ENCODE results near the gene INPP4B.
"Not testable (repeated sequence)": the region's sequence is repeated elsewhere in the genome, so short reads cannot be mapped to it uniquely, and the experiment has no call there.

INPP4B gene

DNA sequence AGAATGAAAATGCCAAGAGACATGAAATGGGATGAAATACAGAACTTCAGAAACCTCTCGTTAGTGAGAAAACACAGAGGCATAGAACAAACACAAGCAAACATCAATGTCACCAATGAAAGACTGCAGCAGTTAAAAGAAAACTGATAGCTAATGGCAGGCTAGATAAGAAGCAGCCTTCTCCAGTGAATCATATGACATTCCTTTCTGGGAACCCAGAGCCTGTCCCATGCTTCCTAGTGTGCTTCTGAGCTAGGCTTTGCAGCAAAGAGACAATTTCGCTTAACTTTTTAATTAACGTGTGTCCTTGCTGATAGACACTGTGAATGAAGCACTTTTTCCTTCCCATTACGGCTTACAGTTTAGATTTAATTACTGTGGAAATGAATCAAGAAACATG, 765.1 kb downstream of the INPP4B start:
- DNase-seq (ENCODE audit: low spot score) = no peak

DNA sequence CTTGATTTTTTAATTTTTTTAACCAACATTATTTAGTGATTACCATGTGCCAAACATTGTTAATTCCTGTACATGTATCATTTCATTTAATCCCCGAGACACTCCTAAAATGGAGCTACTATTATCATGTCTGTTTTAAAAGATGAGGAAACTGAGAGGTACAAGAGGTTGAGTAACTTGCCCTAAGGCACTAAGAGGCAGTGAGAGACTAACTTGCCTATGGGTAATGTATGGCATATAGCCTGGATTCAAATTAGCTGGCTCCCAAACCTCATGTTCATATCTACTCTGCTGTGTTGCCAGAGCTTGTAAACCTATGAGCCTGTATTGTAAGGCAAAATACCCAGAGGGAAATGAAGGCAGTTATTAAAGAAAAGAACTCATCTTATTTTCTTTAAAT, 766.1 kb downstream of the INPP4B start:
- no peak for DNase-seq (ENCODE audit: low spot score)

DNA sequence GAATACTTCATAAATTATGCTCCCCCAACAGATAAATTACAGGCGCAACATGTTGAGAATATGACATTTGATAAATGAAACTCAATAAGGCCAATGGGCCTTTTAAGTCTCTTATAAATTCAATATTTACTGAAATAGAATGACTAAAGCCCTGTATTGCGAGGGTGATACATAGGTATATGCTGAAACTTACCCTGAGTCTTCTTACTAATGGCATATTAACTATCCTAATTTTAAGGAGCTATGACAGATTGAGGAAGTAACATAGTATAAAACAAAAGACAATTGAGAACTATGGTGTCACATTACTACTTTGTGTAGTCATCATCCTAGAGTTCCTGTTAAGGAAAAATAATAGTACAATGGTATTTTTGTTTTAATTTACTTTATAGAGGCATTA, 769.1 kb downstream of the INPP4B start:
- no peak for DNase-seq (ENCODE audit: low spot score)

DNA sequence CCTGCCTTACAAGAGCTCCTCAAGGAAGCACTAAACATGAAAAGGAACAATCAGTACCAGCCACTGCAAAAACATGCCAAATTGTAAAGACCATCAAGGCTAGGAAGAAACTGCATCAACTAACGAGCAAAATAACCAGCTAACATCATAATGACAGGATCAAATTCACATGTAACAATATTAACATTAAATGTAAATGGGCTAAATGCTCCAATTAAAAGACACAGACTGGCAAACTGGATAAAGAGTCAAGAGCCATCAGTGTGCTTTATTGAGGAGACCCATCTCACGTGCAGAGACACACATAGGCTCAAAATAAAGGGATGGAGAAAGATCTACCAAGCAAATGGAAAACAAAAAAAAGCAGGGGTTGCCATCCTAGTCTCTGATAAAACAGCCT, 777.8 kb downstream of the INPP4B start:
- DNase-seq (ENCODE audit: low spot score) = not testable (repeated sequence)

DNA sequence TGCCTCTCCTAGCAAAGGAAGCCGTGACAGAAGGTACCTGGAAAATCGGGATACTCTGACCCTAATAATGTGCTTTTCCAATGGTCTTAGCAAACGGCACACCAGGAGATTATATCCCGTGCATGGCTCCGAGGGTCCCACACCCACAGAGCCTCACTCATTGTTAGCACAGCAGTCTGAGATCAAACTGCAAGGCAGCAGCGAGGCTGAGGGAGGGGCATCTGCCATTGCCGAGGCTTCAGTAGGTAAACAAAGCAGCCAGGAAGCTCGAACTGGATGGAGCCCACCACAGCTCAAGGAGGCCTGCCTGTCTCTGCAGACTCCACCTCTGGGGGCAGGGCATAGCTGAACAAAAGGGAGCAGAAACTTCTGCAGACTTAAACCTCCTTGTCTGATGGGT, 779.5 kb downstream of the INPP4B start:
- not testable (repeated sequence) for DNase-seq (ENCODE audit: low spot score)

DNA sequence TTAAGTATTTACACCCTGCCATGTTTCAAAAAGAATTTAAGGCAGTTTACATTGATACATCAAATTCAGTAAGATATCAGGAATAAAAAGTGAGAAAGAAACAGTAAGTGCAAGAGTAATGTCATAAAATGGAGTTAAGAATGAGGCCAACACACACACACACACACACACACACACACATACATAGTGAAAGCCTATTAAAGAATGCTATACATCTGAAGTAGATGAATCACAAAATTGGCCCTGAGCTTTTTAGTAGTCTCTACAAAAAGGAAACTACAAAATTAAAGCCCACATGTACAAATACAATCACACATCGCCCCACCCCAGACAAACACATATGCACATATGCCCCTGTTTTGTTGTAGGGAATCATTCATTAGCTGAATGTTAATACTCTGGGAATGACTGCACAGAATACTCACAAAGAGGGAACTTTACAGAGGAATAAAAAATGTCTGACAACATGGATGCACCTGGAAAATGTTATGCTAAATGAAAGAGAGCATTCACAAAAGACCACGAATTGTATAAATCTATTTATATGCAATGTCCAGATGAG, 780.9 kb downstream of the INPP4B start:
- no peak for DNase-seq (ENCODE audit: low spot score)

DNA sequence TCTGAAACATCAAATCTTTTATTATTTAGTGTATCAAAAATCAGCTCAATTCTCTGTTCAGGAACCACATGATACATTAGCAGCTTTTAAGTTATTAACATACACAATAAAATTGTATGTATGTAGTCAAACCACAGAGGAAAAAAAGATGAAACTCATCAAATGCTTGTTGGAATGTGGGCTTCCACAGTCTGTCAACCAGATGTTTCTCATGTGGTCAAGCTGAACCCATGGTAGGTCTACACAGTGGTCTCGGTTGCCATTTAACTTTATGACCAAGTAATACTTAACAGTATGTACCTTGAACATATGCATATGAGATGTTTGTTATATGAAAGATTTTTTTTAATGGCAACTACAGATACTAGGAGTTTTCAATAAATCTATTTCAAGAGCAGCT, 781.9 kb downstream of the INPP4B start:
- no peak for DNase-seq (ENCODE audit: low spot score)

DNA sequence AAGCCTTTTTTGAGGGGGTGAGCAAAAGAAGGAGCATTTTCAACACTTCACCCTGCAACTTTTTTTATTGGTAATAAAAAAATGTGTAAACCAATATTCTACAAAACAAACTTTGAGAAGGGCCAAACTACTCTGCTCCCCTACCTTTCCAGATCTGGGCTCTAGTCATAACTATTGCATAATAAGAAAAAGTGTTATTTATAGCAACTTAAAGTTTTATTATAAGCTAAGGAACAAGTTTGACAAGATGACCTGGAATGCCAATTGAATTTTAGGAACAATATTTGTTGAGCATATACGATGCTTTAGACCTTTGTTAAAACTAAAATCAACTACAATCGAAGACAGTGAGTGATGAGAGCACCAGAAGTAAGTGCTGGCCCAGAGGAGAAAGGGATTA, 800.1 kb downstream of the INPP4B start:
- no peak for DNase-seq (ENCODE audit: low spot score)

DNA sequence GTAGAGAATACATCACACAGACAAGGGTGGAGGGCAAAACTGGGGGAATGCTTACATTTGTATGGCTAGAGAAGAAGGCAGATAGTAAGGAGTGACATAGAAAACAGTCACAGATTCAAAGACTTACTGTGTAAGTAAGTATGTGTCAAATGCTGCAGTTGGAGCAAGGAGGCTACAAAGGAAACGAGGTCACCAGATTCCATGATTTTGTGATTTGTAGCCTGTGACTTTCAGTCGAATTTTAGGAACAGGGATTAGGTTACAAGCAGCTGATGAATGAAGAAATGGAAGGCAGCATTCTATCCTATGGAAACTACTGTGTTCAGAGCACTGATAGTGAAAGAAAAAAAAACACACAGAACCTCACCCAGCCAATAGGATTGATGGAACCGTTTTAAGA, 801.8 kb downstream of the INPP4B start:
- DNase-seq (ENCODE audit: low spot score) = no peak

DNA sequence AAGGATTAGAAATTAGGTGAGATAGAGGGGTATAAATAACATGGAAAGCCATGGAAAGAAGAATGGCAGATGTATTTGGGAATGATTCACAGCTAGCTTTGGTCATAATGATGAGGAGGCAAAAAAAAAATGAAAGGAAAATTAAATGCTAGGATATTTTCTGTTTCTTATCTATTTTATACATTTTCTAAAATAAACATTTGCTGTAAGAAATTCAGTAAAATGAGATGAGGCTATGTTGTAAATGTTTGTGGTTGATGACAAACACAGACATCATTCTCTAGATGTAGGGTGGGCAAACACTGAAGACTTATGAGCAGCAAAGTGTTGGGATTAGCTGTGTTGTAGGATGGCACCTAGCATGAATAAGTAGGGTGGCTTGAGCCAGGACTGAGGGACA, 802.6 kb downstream of the INPP4B start:
- no peak for DNase-seq (ENCODE audit: low spot score)

DNA sequence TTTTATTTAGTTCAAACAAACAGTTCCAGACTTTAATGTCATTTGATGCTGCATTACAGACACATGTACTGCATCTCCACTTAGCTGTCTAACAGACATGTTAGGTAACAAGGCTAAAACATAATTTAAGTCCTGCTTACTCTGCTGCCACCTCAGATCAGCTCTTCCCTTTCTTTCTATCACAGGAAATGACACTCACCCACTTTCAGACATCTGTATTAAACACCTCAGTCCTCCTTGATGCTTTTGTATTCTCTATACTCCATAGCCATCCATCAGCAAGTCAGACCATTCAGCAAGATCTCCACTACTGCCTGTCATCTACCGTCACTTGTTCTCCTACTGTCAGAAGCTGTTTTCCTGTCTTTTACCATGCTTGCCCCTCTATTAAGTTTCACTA, 804.3 kb downstream of the INPP4B start:
- no peak for DNase-seq (ENCODE audit: low spot score)

DNA sequence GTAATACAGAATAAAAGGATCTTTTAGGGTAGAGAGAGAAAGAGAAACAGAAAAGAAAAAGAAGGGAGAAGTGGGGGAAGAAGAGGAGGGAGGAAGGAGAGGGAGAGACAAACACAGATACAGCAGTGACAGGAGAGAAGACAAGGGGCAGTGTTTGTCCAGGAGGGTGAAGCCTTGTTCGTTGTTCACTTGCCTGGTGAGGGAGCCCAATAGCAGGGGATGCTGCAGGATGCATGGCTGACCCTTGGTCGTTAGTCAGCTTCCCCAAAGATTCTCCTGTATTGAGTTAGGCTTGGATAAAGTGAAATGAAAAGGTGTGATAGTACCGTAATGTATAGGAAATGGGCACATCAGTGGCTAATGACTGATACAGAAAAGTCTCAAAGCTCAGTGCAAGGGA, 806.1 kb downstream of the INPP4B start:
- DNase-seq (ENCODE audit: low spot score) = no peak

DNA sequence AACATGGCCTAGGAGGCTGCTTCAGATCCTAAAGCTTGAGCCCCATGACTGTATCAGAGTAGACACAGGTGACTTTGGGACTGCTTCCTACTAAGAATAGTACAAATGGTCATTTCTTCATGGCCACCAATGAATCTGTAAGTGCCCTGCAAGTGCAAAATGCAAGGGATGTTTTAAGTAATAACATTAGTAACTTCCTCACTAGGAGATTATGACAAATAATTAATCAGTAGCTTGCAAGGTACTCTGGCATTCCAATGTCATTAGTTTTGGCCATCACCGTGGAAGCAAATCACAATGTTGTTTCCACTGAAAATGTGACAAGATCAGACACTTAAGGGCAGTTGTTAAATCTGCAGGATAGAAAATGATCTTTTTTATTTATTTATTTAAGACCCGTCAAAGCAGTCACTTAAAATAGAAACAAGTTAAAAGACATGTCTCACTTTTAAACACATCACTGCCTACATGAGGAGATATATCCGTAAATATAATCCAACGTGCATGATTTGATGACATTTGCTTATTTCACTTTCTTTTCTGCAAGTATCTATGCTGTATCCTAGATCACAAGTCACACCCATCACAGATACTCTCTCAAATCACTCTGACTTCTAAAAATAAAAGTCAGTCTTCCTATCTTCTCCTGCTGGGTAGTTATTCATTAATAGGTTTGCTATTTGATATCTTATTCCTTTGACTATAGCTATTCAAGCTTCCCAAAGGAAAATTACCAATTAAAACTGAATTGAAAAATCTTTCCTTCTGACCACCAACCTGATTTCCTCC, 809.1 kb downstream of the INPP4B start:
- no peak for DNase-seq (ENCODE audit: low spot score)

DNA sequence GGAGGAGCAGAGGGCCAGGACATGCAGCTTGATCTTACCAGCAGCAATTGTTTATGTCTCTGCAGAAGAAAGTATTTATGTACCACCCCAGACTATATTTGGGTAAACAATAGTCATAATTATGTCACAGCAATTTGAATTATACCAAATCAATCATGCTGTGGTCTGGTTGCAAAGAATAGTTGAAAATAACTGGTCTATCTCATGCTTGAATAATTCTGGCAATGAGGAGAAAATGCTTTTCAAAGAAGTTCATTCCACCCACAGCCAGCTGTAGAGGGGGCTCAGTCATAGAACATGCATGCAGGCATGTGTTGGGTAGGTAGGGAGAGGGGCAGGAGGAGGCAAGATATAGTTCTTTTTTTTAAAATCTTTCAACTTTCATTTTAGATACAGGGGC, 810.5 kb downstream of the INPP4B start:
- DNase-seq (ENCODE audit: low spot score) = no peak

DNA sequence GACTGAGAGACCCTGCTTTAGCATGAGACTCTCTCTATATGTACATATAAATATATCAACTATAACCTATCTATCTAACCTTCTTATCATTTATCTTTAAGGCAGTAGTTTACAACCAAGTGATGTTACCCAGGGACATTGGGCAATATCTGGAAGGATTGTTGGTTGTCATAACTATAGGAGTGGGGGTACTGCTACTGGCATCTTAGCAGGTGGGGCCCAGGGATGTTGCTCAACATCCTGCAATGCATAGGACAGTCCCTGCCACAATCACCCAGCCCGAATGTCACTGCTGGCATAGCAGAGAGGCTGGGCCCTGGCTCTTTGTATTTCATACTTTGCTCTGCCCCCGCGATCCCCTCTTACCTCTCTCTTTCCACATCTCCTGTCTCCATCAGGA, 812.0 kb downstream of the INPP4B start:
- DNase-seq (ENCODE audit: low spot score) = no peak

DNA sequence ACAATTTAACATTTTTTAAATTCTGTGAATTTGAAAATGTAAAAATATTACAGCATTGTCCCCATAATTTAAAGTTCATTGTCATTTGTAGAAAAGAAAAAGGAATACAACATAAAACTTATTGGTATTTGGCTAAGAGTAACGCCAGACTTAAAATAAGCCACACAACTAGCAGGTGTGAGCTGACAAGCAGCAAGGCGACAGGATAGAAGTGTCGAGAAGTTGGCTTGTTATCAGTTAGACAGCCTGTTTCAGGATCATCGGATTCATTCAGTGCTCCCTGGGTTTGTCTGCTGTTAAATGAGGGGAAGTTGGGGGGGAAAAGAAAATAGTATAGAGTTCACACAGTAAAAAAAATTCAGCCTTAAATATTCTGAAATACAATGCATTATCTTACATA, 816.1 kb downstream of the INPP4B start:
- DNase-seq (ENCODE audit: low spot score) = no peak

DNA sequence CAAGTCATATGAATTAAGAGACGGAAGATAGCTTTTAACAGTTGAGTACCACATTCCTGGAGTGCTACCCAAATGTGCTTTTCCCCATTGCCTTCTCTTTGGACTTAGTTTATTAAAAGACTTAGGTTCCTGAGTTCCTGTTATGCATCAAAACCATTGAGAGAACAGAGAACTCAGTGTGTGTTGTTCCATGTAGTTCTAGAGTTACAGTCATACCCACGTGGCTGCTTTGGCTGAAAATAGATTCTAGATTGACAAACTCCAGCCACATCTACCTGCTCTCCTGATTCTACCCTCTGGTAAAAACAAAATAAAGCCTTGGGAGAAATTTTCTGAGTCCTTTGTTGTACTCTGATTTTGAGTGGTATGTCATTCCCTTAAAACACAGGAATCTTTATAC, 824.3 kb downstream of the INPP4B start:
- DNase-seq (ENCODE audit: low spot score) = no peak

DNA sequence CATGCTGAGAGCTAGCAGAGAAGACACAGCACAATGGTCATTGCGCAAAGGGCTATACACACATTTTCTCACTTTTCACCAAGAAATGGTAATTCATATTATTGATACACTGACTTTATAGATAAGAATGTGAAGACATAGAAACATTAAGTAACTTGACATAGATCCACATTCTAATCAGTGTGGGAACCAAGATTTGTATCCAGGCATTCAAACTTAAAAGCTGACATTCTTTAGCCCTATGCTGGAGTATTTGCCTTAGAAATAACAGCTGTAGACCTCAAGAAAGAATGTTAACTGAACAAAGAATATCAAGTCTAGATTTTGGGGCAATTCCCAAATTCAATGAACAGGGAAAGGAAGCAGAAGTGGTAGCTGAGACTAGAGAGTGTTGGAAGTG, 824.9 kb downstream of the INPP4B start:
- DNase-seq (ENCODE audit: low spot score) = no peak

DNA sequence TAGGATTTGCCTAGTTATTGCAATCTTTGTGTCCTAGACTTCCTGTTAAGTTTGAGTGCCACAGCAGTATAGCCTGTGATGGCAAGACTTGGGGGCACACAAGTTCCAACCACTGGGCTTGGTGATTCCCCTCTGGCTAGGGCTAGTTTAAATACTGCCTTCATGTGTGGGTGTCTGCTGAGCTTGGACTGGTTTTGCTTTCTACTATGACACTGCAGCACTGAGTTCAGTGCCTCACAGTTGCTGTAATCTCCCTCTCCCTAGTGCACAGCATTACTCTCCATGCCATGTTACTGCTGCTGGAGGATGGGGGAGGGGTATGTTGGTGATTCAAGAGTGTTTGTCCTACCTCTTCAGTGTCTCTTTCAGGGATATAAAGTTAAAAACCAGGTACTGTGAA, 830.1 kb downstream of the INPP4B start:
- DNase-seq (ENCODE audit: low spot score) = no peak

DNA sequence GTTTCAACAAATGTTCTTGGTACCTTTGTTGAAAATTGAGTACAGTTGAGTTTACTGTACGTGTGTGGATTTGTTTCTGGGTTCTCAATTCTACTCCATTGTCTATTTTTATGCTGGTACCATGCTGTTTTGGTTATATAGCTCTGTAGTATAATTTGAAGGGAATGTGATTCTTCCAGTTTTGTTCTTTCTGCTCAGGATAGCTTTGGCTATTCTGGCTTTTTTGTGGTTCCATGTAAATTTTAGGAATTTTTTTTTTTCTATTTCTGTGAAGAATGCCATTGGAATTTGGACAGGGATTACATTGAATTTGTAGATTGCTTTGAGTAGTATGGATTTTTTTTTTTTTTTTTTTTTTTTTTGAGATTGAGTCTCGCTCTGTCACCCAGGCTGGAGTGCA, 836.4 kb downstream of the INPP4B start:
- DNase-seq (ENCODE audit: low spot score) = no peak

DNA sequence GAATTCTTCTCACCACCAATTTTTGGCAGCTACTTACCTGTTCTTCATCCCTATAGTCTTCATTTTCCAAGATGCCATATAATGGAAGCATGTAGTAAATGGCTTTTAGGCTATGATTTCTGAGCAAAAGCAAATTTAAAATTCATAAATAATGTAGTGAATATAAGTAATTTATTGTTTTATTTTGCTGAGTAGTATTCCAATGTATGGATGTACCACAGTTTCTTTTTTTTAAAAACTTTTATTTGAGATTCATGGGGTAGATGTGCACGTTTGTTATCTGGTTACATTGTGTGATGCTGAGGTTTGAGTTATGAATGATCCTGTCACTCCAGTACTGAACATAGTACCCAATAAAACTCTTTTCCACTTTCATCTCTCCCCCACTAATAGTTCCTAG, 840.6 kb downstream of the INPP4B start:
- no peak for DNase-seq (ENCODE audit: low spot score)

DNA sequence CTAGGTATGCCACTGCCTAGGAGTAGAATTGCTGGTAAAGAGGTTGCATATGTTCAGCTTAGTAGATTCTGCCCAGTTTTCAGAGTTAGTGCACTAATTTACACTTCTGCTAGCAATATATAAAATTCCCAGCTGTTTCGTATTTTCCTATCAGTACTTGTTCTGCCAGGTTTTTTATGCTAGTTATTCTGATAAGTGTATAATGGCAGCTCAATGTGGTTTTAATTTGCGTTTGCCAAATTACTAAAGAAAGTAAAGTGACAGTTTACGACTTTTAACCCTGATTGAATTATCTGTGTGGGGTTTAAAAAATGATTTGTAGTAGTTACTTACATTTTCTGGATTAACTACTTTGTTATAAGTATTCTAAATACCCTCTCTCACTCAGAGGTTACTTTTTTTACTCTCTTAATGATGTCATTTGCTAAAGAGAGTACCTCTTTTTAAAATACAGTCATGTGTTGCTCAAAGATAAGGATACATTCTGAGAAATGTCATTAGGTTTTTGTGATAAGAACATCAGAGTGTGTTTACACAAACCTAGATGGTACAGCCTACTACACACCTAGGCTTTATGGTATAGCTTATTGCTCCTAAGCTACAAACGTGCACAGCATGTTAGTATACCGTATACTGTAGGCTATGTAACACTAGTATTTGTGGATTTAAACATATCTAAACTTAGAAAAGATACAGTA, 846.5 kb downstream of the INPP4B start:
- no peak for DNase-seq (ENCODE audit: low spot score)

DNA sequence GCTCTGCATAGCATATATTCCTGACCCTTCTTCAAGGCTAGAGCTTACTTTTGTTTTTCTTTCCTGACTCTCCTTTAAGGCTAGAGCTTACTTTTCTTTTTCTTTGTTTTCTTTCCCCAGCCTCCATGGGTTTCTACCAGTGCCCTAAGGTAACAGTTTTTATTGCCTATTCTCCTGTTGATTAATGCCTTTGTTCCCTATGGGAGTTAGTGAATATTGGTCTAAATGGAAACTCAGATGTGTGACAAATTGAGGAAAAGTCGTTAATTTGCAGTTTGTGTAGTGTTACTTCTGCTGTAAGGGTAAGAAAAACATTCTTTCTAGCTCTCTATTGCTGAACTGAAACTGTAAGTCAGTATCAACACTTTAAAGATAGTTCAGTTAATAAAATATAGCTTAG, 851.0 kb downstream of the INPP4B start:
- no peak for DNase-seq (ENCODE audit: low spot score)

DNA sequence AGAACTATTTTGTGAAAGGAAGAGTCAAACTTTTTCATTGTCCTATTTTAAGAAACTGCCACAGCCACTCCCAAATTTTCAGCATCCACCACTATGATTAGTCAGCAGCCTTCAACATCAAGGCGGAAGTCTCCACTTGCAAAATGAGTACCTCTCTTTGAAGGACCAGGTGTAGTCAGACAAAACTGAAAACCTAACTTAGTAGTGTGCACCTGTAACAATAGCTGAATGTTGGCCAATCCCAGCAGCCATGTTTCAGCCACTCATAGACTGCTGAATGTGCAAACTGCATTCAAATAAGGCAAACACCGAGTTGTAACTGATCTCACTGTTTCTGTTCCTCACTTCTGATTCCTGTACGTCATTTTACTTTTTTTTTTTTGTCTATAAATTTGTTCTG, 868.7 kb downstream of the INPP4B start:
- no peak for DNase-seq (ENCODE audit: low spot score)

Measured in CD4-positive, alpha-beta T cell treated with Interleukin-2 at 100 ng/mL for 4 hours (primary cell).